Stimulated activated naive CD8-positive, alpha-beta T cell treated with anti-CD3 and anti-CD28 coated beads, Interleukin-15, Interleukin-2, amounts not matched to agents 100 U/mL and 50 U/mL, for 24 hours (primary cell): Measurements from ENCODE around the gene DOCK9.

ENCODE experiments used
- ATAC-seq: fragments of 150-1000 bp; cut with Tn5 transposase; one replicate; pipeline ENCODE4 v1.10.0; 2021
- DNase-seq: peaks from one replicate; pipeline ENCODE4 v3.0.0; 2021

Gene DOCK9

DNA sequence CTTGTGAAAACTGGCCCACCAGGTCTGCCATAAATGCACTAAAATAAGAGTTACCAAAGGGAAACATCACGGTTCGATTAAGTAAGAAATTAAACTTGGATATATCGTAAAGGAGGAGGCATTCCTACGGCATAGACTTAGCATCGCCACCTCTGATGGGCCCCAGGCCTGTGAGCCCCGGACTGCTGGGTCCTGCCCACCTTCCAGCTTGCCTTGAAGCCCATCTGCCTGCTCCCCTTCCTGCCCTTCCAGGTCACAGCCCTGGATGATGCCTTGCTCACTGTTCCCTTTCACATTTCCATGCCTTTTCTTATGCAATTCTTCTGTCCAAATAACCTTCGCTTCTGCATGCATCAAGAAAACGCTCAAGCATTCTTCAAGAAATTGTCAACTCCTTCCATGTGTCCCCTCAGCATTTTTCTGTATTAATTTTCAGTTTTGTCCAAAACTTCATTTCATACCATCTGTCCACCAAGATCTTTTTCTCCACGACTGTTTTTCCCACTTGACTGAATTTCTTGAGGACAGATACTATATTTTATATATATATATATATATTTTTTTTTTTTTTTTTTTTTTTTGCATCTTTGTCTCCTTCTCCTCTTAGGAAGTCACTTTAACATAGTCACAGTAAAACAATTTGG lies 91.2 kb downstream of the DOCK9 start:
- ATAC-seq: no peak

DNA sequence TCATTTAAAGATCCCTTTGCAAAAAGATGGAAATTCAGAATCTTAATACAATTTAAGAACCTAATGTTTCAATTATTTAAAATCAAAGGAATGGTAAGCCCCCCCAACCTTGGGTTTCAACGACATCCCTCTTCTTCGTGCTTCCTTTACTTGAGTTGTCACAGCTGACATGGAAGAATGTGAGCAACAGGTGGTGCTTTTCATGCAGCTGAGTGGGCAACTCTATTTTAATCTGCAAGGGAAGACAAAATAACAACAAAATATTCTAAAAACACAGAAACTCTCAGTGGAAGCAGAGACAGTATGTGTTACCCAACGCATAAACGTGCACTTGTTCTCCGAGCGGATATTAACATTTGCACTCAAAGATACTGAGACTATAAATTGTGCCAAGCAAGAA lies 92.3 kb downstream of the DOCK9 start:
- DNase-seq: no peak
- no peak for ATAC-seq

More for the DNA sequence above, 91.2 kb downstream of the DOCK9 start:
- DNase-seq: no peak

DNA sequence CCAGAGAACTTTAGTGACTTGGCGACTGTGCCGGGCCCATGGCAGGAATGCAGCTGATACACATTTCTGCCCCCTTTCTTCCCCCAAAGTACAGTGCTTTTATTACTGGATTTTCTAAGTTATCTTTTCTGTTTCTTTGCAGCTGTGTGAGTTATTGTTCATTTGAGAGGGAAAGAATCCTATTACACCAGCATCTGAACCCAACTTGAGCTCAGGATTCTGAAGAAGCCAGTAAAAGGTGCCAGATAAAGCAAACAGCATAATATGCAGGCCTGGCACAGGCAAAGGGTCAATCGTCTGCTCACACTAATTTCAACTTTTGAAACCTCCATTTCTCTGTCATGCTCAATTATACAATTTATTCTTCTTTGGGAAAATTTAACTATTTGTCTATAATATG lies 93.9 kb downstream of the DOCK9 start:
- no peak for ATAC-seq

DNA sequence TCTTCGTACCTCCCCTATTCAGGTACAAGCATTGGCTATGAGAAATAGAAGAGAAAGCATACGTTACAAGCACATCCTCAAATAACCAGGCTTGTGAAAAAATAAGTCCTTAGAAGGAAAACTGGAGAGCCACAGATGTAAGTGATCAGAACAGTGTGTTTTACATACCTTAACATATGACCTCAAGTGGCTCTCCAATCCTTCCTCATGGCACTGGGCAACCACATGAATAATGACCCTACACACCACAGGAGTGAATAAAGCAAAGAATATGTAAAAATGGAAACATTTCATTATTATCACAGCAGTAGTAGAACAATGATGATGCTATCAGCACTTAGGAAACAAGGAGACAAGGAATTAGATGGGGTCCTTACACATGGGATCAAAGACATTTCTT lies 96.5 kb downstream of the DOCK9 start:
- no peak for DNase-seq
- no peak for ATAC-seq

More for the DNA sequence above, 93.9 kb downstream of the DOCK9 start:
- no peak for DNase-seq

DNA sequence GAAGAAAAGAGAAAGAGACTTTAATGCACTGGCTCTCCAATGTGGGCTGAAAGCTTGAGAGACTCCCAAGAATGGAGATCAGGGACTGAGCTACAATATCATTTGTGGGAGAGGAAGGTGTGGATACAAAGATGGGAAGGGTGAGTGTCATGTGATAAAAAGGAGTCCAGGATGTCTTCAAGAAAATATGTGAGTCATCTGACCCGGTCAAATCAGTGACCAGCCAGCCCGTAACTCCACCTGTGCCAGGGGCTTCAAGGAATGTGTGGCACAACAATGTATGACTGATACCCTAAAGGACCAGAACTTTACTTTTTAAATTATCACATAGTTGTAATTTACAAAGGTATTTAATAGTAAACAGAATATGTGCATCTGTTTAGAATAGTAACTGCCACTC lies 97.2 kb downstream of the DOCK9 start:
- DNase-seq (no peak), ATAC-seq (no peak)

DNA sequence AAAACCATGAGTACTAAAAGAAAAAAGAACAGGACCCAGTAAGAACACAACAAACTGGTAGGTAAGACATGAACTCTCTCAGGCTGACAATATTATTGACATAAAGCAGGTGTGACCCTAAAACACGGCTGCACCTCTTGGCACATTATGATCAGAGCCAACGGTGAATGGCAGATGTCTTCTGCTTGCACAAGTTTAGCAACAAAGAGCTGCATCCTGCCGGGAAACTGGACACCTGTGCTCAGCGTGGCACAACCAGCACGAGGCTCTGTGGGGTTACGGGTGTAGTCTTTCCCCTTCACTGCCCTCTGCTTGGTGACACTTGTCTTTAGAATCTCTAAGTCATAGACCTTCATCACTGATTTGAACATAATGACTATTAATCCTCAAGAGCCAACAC lies 97.9 kb downstream of the DOCK9 start:
- DNase-seq: no peak
- ATAC-seq: no peak

DNA sequence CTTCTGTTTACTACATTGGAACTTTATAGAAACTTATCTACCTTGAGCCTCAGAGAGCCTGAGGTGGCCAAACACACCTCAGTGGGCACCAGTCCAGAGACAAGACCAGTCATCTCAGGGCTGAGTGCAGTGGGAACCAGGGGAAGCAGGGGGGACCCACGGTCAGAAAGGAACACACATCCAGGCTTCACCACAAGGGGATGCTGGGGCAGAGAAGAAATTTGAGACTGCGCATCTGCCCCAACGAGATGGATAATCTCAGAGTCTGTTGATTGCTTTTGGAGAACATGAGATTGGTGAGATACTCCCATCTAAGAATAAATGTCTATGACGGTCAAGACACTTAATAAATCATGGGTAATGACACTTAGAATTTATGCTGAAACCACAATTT lies 98.7 kb downstream of the DOCK9 start:
- no peak for DNase-seq
- no peak for ATAC-seq

DNA sequence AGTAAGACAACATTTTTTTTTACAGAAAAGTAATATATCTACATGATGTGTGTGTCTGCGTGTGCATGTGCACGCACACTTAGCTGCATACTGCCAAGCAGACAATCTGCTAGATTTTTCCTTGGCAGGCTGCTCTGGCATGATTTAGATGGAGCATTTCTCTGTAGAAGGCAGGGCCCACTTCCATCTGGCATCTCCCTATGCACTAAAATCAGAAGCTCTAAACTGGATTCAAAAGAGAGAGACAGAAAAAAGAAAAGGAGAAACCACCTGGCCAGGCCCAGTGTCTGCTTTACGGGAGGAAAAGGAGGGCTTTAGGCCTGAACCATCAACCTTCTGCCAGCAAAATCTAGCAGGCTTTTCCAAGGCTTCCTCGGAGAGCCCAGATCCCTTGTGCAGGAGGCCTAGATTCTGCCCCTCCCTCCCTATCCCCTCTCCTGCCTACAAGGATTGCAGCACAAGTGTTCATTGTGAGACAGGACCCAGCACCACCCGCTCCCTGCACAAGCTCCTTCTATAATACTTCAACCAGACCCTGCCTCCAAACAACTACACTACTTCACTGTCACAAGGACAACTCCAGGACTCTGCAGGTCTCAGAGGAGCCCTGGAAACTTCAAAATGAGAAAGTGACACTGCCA lies 99.3 kb downstream of the DOCK9 start:
- ATAC-seq: no peak
- no peak for DNase-seq

DNA sequence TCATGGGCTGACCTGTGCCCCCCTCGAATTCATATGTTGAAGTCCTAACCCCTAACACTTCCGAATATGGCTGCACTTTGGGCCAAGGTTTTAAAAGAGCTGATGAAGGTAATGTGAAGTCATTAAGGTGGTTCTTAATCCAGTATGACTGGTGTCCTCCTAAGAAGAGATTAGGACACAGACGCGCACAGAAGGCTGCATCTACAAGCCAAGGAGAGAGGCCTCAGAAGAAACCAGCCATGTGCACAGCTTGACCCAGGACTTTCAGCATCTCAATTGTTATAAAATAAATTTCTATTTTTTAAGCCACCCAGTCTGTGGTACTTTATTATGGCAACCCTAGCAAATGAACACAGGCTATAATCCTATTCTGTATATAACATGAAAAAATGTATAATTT lies 99.9 kb downstream of the DOCK9 start:
- ATAC-seq (no peak), DNase-seq (no peak)

DNA sequence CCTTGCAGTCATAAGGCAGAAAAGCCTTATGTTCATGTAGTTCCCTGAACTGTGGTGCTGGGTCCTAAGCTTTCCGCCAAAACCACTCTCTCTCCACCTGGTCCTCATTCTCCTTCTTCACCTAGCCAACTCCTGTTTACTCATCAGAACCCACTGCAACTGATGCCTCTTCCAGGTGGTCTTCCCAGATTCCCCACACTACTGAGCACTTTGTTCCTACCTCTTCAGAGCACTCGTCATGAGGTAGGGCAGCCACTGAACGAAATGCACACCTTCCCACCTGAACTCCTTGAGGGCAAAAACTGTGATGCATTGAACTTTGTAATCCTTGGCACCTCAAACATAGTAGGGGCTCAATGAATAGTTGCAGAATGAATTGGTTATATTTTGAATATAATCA lies 100.4 kb downstream of the DOCK9 start:
- ATAC-seq: no peak
- no peak for DNase-seq

DNA sequence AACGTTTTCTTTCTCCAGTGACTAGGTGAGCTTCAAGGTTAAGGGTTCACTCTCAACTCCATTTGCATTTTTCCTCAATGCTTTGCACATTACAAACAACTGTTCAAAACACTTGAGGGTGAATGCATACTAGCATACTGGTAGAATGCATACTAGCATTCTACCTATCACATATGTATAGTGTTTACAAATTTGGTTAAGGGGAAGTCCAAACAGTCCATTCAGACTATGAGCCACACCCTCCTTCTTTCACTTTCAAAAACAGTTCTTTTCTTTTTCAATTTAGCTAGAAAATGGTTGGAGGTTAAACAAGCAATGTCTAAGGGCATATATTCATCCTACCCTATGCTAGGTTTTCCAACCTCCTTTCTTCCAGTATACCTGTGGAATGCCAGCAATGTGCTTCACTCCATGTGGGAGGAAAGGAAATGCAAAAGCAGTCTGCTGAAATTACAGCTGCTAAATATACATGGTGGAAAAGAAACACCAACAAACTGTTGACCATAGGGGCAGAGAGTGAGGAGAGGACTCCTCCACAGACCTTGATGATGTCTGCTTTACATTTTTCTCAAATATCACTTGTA lies 102.6 kb downstream of the DOCK9 start:
- ATAC-seq (peak; percentile 48), DNase-seq (no peak)

DNA sequence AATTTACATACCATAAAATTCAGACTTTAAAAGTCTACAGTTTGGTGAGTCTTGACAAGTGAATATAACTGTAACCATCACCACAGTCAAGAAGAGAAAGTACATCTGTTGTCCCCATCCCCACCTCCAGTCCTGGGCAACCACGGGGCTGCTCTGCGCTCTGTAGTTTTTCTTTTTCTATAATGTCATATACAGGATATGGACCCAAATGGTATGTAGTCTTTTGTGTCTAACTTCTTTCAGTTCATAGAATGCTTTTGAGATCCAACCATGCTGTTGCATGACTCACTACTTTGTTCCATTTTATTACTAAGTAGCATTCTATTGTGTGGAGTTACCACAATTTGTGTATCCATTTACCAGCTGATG lies 103.9 kb downstream of the DOCK9 start:
- DNase-seq (no peak), ATAC-seq (peak; percentile 48)

DNA sequence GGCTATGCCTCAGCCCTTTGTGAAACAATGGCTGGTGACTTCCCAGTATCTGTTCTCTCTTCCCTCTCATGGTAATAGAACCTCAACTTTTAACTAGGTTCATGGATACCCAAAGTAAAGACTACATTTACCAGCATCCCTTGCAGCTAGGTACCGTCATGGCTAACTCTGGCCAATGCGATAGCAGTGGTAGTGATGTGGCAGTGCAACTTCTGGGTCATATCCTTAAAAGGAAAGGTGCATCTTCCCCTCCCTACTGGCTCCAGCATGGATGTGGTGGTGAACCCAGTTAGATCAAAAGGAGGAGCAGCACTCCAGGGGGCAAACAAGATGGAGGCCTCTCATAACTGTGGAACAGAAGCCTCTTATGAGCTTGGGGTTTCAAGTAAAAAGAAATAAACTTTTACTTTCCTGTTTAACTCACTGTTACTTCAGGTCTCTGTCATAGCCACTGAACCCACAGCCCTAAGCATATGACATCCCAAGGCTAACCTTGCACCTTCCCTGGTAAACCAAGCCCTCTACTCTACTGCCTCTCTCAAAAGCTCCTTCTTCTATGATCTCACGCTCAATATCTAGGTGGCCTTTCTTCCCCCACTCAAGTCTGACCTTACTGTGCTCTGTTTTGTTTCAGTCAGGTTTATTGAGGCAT lies 104.4 kb downstream of the DOCK9 start:
- DNase-seq: no peak
- ATAC-seq: peak; percentile 47

DNA sequence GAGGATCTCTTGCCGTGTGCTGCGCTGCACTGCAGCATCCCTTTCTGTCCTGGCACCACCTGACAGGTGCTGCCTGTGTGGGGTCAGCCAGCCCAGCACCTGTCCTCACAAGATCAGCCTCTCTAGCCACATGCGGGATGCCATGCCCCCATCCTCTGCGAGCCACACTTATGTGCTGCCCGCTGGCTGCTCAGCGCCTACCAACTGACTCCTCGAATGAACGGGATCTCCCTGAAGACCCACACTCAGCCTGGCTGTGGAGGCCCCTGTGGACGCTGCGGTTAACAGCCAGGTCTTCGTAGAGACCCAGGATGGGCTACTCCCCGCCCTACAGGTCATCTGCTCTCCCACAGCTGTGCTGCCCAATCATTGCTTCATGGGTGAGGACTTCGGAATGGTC lies 106.1 kb downstream of the DOCK9 start:
- no peak for DNase-seq
- ATAC-seq: no peak

DNA sequence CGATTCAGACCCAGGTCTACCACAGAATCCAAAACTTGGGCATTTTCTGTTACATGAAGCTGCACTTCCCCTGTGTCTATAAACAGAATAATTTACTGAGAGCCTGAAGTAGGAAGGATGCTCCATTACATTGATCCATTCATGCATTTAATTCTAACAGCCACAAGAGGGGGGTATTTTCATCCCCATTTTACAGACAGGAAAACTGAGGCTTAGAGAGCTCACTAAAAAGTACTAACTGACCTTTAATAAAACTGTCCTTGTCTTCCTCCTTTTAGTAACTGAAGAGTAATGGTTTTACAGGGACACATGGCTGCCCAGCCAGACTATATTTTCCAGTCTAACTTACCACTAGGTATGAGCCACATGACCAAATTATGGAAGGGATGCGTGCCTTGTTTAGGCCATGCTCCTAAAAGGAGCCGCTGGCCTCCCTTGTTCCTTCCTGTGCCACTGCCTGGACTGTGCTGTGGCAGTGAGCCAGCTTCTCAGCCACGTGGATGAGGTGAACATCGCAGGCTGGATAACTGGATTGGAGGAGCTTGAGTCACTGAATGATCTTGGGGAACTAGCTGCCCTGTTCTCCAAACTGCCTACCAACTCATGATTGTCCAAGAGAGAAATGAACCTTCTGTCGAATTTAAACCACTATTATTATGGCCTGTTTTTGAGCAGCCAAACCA lies 108.3 kb downstream of the DOCK9 start:
- no peak for DNase-seq
- peak; percentile 24 for ATAC-seq

DNA sequence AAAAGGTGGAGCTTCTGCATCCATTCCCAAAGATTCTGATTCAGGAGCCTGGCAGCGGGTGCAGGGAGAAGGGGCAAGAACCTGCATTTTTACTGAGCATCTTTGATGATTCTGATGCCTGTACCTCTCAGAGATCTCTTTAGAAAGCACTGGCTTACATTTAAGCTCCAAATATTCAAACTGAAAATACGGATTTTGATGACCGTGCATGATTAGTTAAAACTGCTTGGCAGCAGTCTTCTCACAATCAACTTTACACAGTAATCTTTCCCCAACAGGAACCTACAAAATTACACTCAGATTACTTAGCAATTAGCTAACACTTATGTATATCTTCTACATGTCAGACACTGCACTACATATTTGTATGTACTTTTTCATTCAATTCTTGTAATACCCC lies 108.9 kb downstream of the DOCK9 start:
- DNase-seq (no peak), ATAC-seq (no peak)

DNA sequence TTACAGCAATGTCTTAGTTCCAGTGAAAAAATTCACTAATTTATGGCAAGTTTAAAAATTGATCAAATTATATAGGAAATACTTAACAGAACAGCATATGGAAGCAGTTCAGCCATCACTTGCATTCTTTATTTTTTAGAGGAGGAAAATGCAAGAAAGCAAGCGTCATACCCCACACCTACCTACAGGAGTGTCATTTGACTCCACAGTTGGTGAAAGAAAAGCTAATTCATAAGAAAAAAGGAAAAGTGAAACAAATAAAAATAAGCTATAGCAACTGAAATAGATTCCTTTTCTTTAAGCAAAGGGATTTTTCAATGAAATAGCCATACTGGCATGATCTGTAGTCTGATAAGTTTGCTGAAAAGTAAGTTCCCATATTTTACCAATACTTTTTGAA lies 111.0 kb downstream of the DOCK9 start:
- no peak for ATAC-seq
- no peak for DNase-seq

DNA sequence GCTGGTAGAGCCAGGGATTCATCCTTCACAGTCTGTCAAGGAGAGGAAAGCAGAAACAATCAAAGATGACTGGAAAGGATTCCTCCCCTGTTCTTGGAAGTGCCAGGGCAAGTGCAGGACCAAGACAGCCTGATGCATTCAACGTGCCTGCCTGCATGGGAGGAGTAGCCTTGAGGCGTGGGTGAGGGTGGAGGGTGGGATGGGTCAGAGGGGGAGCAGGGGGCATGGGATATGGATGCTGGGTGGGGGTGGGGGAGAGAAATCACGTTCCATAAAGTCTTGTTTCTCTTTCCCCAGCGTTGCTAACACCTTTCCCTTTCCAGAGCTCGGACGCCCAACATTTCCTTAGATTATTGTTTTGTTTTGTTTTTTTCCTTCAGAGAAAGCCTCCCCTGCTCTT lies 117.4 kb downstream of the DOCK9 start:
- DNase-seq (no peak), ATAC-seq (no peak)

DNA sequence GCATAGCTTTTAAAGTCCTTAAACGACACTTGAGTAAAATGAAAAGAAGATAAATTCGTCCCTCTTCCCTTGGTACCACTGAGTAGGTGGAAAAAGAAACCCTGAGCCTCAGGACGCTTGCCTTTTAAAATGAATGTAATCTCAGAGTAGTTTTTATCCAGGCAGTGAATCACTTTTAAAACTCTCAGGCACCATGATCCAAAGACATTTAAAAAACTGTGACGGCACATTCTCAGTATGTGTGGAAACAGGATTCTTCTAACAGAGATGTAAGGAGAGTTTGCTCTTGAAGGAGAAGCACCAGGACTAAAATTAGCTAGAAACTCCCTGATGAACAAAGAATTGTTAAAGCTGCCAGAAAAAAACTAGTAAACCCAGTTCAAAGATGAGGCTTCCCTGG lies 119.7 kb downstream of the DOCK9 start:
- DNase-seq: no peak
- no peak for ATAC-seq

DNA sequence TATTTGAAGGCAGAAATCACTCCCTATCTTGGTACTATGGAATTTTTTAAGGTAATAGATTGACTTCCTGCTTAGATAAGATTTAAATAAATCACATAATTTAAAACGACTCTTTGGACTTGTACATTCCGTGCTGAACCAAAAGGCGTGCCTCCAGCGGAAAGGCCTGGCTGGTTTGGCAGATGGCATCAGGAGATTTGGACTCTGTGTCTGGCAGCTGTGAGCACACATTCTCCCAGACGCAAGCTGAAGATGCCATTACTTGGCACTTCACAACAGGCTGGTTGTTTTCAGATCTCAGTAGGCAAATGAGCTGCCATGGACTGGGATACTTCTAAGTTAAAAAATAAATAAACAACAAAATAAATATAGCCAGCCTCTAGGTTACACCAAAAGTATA lies 120.9 kb downstream of the DOCK9 start:
- ATAC-seq (no peak), DNase-seq (no peak)

DNA sequence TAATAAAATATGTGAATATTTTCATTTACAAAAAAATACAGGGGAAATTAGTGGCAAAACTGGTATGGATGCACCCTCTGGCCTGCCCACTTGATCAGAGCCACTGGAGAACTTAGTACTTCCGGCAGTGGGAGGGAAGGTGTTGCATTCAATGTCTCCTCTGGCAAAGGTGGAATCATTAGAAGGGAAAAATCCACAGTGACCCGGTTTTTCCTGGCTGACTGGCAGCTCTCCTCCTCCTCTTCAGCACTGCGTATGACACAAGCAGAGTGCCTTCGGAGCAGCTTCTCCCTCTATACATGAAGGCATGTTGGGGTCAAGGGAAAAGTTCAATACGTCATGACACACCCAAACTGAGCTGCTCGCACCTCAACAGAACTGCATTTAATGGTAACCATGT lies 123.4 kb downstream of the DOCK9 start:
- DNase-seq: no peak
- ATAC-seq: no peak

DNA sequence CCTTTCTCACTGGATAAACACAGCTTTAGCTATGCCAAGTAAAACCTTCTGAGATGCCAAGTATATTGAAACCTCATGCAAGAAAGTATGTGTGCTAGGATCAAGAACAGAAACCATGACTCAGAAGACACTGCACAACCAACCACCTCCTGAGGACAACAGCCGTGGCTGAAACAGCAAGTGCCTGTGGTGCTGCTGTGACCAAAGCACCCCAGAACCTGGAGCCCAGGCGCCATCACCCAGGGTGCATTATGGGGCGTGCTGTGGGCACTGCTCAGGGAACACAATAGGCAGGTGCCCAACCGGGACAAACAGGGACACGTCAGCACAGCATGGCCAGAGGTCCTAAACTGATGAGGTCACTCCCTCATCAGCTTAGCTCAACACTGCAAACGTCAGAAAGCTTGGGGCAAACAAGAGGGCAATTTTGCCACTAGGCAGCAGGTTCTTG lies 124.1 kb downstream of the DOCK9 start:
- DNase-seq: peak; percentile 74
- ATAC-seq: peak; percentile 100

DNA sequence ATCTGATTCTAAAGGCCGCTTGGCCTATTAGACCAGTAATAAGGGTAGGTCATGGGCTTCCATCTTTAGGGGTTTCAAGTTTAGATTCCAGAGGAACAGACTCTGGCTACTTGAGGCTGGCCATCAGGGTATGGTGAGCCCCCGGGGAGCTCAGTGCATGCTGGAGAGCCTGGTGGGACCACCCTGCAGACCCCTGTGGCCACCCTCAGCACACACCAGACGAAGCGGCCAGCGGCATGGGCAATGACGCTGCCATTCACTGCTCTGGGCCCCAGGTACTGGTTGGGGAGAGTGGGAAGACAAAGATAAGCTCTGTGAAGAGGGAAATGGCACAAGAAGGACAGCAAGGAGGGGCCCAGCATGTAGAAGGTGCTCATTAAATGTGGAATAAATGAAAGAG lies 126.6 kb downstream of the DOCK9 start:
- ATAC-seq (no peak), DNase-seq (no peak)
